NCI-H1930 (cell line): ENCODE data around the gene SH3GL1.

Experiments used
- DNase-seq, 2 experiments: peaks; one replicate each; lab custom pipeline; 2025; lab: John Stamatoyannopoulos, UW

SH3GL1 gene

DNA sequence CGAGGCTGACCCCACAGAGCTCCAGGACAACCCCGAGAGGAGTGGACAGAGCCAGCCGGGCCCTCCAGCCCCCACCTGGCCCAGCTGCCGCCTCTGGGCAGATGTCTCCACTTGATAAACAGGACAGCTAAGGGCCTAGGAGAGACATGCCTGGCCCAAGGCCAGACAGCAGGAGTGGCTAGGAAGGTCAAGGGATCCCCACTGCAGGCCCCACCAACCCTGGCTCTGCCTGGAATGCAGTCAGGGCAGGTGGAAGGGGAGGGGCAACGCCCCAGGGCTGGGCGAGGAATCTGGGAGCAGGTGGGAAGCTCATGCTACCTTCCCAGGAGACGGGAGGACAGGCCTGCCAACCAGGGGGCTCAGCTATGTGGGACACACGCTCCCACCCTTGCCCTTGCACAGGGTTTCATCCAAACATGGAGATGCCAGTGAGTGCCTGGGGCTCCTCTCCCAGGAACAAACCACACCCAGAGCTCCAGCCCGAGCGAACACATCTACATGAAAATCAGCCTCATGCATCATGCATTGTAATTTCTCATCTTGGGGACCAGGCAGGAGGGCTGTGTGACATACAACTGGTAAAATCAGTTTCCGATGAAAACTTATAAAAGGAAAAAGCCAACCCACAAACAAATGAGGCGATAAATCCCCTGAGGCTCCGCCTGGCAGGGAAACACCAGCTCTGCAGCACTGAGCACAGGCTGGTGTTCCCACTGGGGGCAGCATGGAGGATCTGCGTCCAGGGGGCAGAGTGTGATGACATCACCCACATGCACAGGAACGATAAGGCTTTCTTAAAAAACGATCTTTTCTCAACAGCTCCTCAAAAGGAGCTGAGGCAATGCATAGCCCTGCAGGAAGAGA is 25.0 kb downstream of the SH3GL1 start:
- DNase-seq, result no peak

DNA sequence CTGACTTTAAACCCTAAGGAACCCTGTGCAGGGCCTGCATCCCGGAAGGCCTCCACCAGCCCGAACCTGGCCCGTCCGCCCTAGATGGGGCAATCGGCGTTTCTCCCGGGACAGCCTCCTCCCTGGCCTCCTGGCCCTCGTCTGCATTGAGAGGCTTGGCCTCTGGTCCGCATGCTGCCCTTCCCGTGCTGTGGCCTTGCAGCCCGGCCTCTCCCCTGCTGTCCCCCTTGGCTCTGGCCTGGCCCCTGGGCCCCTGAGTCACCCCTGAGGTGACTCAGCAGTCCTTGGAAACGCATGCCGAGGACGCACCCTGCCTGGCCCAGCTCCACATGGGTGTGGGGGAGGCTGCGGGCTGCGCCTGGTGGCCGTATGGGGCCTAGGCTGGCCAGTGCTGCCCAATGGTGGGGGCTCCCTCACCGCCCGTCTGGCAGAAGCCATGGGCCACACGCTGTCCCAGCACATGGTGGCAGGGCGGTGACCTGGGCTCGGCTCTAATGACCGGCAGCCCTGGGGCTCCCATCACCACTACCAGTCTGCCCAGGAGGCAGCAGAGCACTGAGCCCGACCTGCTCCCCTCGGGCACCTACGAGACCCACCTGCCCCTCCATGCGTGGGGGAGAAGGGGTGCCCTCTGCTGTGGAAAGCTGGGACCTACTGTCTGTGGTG is 25.7 kb downstream of the SH3GL1 start:
- no peak for DNase-seq

DNA sequence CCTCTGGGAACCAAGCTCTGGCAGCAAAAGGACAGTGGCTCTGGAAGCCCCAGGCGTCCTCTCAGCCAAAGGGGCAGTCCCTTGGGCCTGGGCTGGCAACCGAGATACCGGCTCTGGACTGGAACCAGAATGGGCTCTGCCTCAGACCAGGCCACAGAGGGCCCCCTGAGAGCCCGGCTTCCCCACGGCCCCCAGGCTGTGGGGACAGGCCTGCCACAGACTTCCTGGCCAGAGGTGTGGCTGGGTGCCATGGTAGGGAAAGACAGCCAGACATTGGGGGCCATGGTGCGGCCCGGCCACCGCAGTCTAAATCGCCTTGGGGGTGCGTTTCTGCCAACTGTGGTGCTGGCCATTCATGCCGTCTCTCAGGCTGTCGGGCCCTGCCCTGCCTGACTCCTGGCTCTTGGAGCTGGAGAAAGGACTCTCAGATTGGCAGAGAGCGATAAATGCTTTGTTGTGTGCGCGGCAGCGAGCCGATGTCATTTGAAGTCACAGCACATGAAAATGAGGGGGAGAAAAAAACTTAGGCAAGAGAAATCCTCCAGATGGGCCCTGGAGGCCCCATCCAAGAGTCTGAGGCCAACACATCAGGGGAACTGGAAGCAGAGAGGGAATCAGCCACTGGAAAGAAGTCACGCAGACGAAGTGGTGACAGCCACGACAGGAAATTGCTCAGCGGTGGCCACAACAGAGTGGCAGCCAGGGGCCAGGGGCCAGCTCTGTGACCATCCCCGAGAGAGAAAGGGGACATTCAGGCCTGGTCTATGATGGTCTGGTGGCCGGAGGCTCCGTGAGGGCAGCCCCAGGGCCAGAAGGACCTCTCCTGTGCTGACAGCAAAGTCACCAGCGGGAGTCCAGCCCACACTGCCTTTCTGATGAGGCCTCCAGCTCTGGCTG is 26.5 kb downstream of the SH3GL1 start:
- DNase-seq, result no peak

DNA sequence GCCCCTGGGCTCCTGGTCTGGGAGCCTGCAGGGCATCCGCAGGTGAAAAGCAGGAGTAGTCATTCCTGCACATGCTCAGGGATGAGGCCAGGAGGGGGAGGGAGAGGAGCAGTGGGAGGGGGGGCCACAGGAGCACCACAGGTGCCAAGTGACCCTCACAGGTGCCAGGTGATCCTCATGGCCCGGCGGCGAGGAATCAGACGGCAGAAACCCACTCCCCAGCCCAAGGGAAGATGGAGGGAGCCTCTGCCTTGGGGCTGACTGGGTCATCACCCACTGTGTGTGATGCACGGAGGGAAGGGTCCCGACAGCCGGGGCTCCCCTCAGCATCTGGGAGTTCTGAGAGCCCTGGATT is 27.4 kb downstream of the SH3GL1 start:
- no peak for DNase-seq

DNA sequence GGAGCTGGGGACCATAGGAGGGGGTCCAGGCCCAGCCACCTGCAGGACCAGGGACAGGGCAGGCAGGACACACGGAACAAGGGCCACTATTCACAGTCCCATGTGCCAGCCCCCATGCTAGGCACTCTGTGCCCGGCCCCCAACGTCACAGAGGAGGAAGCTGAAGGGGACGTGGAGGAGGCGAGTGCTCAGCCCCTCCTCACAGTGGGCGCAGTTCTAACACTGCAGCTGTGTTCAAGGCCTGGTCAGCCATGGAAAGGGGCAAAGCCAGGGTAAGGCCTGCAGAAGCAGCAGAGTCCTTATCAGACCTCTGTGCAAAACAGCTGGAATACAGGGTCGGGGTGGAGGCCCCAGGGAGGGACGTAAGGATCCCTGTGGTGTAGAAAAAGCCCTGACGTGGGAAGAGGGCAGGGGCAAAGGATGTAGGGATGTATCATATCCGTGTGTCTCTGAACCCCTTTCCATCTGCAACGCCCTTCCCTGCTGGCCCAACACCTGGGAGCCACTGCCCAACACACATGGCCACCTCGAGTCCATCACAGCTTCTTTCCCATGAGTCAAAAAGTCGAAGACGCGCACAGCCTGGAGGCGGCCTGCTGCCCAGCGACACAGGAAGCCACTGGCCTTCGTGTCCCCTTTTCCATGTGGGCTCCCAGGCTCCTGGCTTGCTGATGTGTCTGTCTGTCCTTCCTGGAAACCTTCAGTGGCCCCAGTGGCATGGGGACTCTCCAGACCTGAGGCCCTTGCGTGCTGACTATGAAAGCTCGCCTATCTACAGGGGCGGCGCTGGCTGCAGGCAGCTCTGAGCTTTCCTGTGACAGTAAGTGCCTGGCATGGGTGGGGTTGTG is 28.0 kb downstream of the SH3GL1 start:
- DNase-seq, result no peak

DNA sequence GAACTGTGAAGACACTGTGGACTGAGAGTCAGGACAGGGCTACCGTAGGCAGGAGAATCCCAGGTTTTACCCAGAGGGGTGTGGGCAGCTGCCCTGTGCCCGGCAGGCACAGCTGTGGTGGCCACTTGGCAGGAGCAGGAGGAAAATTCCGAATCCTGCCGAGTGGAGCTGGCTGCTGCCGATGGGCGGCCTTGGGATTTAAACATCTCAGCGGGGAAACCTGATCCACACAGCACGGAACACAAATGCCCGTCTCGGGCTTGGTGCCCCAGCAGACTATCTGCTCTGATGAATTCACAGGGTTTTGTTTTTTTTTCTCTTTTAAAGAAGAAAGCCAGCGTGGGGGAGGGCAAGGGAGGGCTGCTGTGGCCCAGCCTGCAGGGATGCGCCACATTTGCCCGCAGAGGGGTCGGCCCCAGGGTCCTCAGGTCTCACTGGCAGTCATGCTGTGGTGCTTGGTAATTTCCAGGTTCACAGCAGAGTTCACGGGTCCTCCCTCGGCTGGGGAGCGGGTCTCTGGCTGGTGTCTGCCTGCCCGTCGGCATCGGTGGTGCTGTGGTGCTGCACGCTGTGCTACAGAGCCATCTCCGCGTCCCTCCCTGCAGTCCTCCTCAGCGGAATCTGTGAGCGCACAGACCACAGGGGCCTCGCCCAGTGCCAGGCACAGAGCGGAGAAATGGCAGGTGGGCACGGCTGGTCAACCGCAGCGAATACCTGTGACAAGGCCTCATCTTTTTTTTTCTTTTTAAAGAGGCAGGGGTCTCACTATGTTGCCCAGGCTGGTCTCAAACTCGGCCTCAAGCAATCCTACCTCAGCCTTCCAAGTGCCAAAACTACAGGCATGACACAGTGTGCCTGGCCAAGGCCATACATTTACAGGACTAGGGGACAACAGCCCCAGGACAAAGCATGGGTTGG is 28.8 kb downstream of the SH3GL1 start:
- DNase-seq, result no peak

DNA sequence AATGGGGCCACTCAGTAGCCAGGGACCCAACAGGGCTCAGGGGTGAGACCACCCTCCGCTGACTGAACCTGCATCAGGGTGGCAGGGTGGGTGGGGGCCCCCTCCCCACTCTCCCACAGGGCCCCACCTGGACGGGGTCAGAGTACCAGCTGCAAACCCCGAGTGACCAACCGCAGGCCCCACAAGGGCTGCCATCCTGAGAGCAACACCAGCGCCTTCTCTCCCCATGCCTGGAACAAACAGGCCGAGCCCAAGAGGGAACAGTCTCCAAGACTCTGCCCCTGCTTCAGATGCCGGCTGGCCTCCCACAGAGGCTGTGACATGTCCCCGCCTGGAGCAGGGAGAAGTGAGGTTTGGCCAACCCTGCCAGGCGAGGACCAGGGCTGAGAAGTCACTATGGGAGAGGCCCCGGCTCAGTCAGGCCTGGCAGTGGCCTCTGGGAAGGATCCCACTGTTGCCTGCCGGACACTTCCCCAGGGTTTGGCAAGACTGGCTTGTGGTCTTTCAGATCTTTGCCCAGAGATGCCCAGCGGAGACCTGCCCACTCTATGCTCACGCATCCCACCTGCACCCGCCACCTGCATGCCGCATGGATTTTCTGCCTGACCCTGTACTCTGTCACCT is 29.8 kb downstream of the SH3GL1 start:
- no peak for DNase-seq

DNA sequence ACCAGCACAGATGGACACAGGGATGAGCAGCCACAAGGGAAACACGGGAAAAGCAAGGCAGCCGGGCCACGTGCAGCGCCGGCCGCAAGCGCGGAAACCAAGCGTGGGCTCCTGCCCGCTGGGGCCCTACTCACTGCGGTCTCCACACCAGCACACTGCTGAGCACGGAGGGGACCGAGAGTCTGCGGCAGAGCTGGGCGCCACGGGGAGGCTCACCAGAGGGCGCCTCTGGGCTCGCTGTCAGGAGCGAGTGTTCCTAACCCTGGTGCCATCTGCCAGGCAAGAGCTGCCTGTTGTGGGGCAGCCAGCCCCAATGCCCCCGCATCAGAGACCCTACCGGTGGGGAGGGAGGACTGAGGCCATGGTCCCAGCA is 30.5 kb downstream of the SH3GL1 start:
- no peak for DNase-seq

- DNase-seq, result no peak
These were observed 31.0 kb downstream of the SH3GL1 start for GRCh38 chr19:4369109-4369887.

DNA sequence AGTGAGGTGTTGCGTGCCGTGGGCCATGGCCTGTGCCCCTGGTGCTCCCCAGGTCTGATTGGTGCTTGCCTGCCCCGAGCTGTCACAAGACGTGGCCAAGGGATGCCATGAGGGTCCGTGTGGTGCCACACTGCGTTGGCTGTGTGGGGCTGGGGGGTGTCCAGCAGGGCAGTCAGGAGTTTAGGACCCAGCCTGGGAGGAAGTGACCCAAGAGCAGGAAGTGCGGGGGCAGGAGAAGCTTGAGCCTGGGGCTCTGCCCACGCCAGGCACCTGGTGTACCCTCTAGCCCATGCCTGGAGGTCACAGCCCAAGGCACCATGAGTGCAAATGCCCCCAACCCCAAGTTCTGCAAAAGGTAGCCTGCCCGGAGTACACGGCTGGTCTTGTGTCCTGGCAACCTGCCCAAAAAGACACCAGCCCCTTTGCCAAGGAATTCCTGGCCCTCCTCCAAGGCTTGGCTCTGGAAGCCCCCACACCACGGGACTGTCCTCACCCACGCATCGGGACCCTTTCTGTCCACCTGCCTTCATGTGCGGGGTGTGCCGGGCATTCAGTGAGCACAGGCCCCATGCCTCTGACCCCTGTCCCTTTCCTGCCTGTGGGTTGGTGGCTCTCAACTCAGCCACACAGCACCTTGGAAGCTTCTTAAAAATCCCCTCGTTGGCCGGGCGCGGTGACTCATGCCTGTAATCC is 32.1 kb downstream of the SH3GL1 start:
- DNase-seq, result no peak

DNA sequence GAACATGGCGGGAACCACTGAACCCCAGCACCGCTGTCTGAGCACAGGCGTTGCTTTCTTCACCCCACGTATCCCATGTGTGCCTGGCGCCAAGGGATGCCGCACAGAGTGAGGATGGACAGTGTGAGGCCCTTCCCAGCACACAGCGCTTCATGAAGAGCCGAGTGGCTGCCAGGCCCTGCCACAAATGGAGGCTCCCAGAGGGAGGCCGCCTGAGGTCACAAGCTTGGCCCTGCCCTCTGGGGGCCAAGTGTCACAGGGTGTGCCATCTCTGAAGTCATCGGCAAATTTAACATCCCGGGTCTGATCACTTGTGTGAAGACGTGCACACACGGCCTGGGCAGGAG is 32.6 kb downstream of the SH3GL1 start:
- DNase-seq, result no peak

DNA sequence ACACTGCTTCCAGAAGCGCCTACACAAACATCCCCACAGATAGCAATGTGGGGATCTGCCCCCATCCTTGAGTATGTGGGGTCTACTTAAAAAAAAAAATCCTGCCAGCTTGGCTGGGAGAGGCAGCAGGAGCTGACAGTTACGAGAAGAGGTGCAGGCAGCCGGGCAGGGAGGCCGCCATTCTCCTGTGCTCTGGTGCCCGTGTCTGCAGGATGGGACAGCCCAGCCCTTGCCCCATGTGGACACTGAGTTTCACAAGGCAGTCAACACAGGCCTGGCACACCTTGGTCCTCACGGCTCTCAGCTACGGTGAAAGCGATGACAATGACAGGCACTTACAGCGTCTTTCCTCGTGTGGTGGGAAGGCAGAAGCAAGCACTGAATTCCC is 33.0 kb downstream of the SH3GL1 start:
- no peak for DNase-seq

GRCh38 chr19:4366666-4367335 is 33.5 kb downstream of the SH3GL1 start:
- DNase-seq, result no peak

DNA sequence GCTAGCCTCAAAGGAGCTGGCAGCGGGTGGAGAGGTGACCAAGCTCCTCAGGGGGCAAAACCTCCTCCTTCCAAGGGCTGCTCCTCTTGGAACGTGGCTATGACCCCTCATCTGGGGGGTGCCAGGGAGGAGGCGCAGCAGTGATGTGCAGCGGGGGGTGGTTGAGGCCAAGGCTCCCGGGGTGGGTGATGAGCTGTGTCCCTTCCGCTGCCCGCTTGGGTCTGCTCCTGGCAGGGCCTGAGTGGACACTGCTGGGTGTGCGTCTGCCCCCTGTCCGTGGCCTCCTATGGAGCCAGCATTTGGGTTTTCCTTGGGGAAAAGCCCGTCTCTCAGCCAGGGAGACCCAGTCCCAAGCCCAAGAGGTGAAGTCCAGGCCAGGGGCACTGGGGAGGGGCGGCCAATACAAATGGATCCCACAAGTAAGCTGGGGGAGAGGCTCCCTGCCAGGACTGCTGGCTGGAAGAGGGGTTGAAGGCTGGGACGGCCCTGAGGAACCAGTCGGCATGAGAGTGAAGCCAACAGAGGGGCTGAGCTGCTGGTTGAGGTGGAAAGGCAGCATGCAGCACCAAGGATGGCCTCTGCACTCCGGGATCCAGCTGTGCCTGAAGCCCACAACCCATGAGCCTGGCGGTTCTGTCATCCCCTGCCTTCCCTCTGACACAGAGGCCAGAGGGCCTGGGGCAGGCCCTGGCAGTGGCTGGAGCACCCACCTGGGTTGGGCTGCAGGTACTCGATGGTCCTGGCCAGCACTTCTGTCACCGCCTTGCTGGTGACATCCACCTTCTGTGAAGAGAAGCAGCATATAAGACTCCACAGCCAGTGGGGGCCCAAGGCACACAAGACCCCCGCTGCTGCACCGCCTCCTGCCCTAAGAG is 34.3 kb downstream of the SH3GL1 start:
- no peak for DNase-seq

DNA sequence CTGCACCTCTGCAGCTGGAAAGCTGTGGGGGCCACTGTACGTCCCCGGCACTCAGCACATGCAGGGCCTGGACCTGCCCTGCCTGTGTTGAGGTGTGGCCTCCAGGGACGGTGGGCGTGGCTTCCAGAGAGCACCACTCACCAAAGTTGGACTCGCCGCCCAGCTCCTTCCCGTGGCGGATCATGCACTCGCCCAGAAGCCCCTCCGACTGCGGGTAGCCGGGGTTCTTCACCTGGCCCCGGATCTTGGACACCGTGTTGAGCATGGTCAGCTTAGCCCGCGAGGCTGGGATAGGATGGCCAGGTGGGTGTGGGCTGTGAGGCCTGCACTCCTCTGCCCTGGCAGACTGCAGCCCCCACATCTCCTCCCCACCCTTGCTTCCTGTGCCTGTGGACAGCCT is 35.0 kb downstream of the SH3GL1 start:
- no peak for DNase-seq

DNA sequence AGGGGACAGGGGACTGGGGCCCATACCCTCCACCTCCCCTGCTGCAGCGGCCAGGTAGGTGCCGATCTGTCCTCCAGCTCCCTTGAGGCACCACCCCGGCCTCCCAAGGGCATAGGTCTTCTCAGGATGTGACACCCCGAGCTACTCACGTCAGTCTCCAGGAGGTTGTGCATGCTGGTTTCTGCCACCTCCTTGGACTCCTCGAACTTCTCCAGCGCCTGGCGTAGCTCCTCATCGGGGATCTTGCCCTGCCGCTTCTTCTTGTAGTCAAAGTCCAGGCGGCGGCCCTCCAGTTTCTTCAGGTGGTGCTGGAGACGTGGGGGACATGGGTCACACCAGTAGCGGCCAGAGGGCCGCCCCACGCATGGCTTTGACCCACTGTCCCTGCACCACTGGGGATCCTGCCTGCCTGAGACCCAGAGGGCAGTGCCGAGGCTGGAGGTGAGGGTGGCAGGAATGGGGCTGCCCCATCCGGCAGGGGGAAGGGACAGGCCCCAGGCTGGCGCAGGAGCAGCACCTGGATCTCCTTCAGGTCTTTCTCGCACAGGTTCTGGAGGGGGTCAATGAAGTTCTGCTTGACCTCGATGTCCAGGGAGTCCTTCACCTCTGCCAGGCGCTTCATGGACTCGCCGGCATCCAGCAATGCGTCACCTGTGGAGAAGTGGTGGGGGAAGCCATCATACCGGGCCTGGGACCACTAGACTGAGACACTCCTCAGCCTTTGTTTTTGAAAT is 36.6 kb downstream of the SH3GL1 start:
- no peak for DNase-seq
